GM12878 (cell line): ENCODE results near the gene SMARCD2. TPM values are rescaled to one million over a fixed set of nuclear protein-coding genes. Genes with fewer than 3 reads are reported as not detected.

Experiments
- ATAC-seq: fragments of 200-7000 bp; cut with Tn5 transposase; 3 replicates; pipeline ENCODE4 v1.9.1; 2020; ENCODE audit warnings: mild to moderate bottlenecking, moderate library complexity
- BruUV-seq: library from RNA; stranded (reverse); fragments of 400-500 nt; replicated peaks from 2 replicates; lab custom pipeline; 2021; lab: Mats Ljungman, UMichigan
- CTCF ChIA-PET: fragments of 300-600 bp; sonication (Branson Sonifier 250); formaldehyde crosslinking; extraction: SDS; loops from one replicate; lab custom pipeline; 2021; ENCODE audit warnings: inconsistent platforms; lab: Yijun Ruan, JAX
- POLR2A ChIA-PET: fragments of 350-600 bp; formaldehyde crosslinking; extraction: SDS; loops from one replicate; lab custom pipeline; 2021; ENCODE audit warnings: inconsistent platforms; lab: Charles Lee
- RAD21 ChIA-PET: fragments of 300-600 bp; sonication (Branson Sonifier 250); formaldehyde crosslinking; loops from one replicate; lab custom pipeline; 2023; ENCODE audit warnings: antibody characterized with exemption; ENCODE audit not compliant: unreplicated experiment; lab: Charles Lee
- SMC1A ChIA-PET: fragments of 300-600 bp; sonication (Branson Sonifier 250); formaldehyde crosslinking; loops from one replicate; lab custom pipeline; 2023; ENCODE audit not compliant: unreplicated experiment, uncharacterized antibody; lab: Charles Lee
- DNase-seq: peaks from one replicate; pipeline ENCODE4 v3.0.0-alpha.2; 2011; ENCODE audit warnings: low read depth, low spot score
- FAIRE-seq: peaks from 3 replicates; lab custom pipeline; 2011; peaks lifted over from hg19 to GRCh38; lab: Jason Lieb, UNC
- H2AFZ ChIP-seq: 2 replicates; pipeline ENCODE4 v1.6.0; 2011; ENCODE audit warnings: low read depth, low read length, control low read depth; ENCODE audit not compliant: control insufficient read depth
- H3K27ac ChIP-seq: 2 replicates; pipeline ENCODE4 v1.5.1; 2011; ENCODE audit warnings: control low read depth; ENCODE audit not compliant: control insufficient read depth, insufficient read depth
- H3K27me3 ChIP-seq, 2 experiments: replicated peaks in 1 of 2; 2 replicates each; pipeline versions ENCODE4 v1.6.0 to v1.6.1; 2011; ENCODE audit warnings: low read length in 1 of 2; ENCODE audit not compliant: control insufficient read depth in 2 of 2, insufficient read depth in 2 of 2
- H3K36me3 ChIP-seq, 2 experiments: 2 replicates each; pipeline ENCODE4 v1.5.1; 2011; ENCODE audit warnings: low read length in 1 of 2; ENCODE audit not compliant: control insufficient read depth in 2 of 2, insufficient read depth in 2 of 2
- H3K4me1 ChIP-seq: 2 replicates; pipeline ENCODE4 v1.6.1; 2011; ENCODE audit warnings: mild to moderate bottlenecking, low read length, moderate library complexity, mixed read lengths; ENCODE audit not compliant: control insufficient read depth, insufficient read depth
- H3K4me2 ChIP-seq: 2 replicates; pipeline ENCODE4 v1.6.0; 2011; ENCODE audit warnings: control low read depth; ENCODE audit not compliant: control insufficient read depth, insufficient read depth
- H3K4me3 ChIP-seq: fragments of 200-600 bp; sonication (generic); 2 replicates; pipeline ENCODE4 v1.5.1; 2016
- H3K79me2 ChIP-seq: 2 replicates; pipeline ENCODE4 v1.6.0; 2011; ENCODE audit warnings: low read length; ENCODE audit not compliant: control insufficient read depth, insufficient read depth
- H3K9ac ChIP-seq: 2 replicates; pipeline ENCODE4 v1.8.0; 2011; ENCODE audit warnings: low read length, control low read depth, mixed read lengths; ENCODE audit not compliant: control insufficient read depth, insufficient read depth
- H3K9me3 ChIP-seq: replicated peaks from 3 replicates; pipeline ENCODE4 v1.5.1; 2011; ENCODE audit warnings: mild to moderate bottlenecking, low read length; ENCODE audit not compliant: control insufficient read depth, insufficient read depth
- H4K20me1 ChIP-seq: 2 replicates; pipeline ENCODE4 v1.6.0; 2011; ENCODE audit not compliant: control insufficient read depth, insufficient read depth
- POLR2A ChIP-seq: IDR thresholded peaks from 2 replicates; pipeline ENCODE4 v1.6.1; 2011; ENCODE audit warnings: low read depth, mild to moderate bottlenecking, low read length
- ZBTB40 ChIP-seq: fragments of 450-650 bp; IDR thresholded peaks from 2 replicates; pipeline ENCODE4 v1.6.1; 2016; ENCODE audit warnings: mild to moderate bottlenecking, moderate library complexity, borderline replicate concordance
- WGBS: methylation state at CpG from one replicate; pipeline ENCODE4 v1.1.6; 2016; ENCODE audit warnings: low lambda C conversion rate; ENCODE audit not compliant: insufficient replicate concordance, insufficient coverage; ENCODE audit errors: missing lambda C conversion rate; 5-methylcytosine and 5-hydroxymethylcytosine counted together
- in situ Hi-C: fragments of 300-500 bp; cut with MboI; formaldehyde crosslinking; loops from 9 replicates; pipeline ENCODE4 v1.14.3; 2018; ENCODE audit warnings: mixed read lengths
- intact Hi-C: fragments of 100-400 bp; cut with micrococcal nuclease; formaldehyde crosslinking; loops from one replicate; pipeline ENCODE4 v1.14.2; 2022; ENCODE audit not compliant: unreplicated experiment
- polyA plus RNA-seq, 11 experiments: library from polyadenylated mRNA; depleted of rRNA in 4 of 11; unstranded in 6 of 11; stranded (reverse) in 5 of 11; fragments of >200 nt; fragmentation: Nextera tagmentation in 4 of 11; fragmentation: Illumina TruSeq in 1 of 11; extraction: Ambion mirVana in 4 of 11; extraction: Trizol in 1 of 11; gene quantifications; 1 replicate in 1 of 11; 2 replicates in 10 of 11; pipeline versions ENCODE4 v1.2.1 to v1.2.3, GENCODE V29; 2011 to 2016; ENCODE audit warnings: inconsistent platforms in 2 of 11, missing spikeins in 2 of 11, low read depth in 1 of 11
- total RNA-seq, 4 experiments: library from RNA; depleted of rRNA in 3 of 4; stranded (reverse); fragments of >200 nt in 3 of 4; fragmentation: Illumina TruSeq in 1 of 4; extraction: Trizol in 1 of 4; gene quantifications; 2 replicates each; pipeline versions ENCODE4 v1.2.1 to v1.2.3, GENCODE V29; 2013 to 2021

The SMARCD2 gene
- total and polyA plus RNA-seq, 10 of the 15 experiments (the other 5 are each of a cell fraction or from before 2014, with no cell fraction given): 2.4 to 111 (median 63.6) TPM

- WGBS: 95% methylated on average over 9 of the region's 9 CpGs
- SMC1A ChIA-PET: interaction anchor here (1.0 kb wide), 1 partner anchor 14 kb away, joined by 3 read pairs; no protein-coding TSS in a partner anchor
- intact Hi-C loops: no loop called here
These were observed 18.1 kb downstream of the SMARCD2 start for GRCh38 chr17:63824362-63824761.

More at GRCh38 chr17:63824362-63824761, 18.1 kb downstream of the SMARCD2 start:
- peaks cover 12% of the 10 kb centered on the region for H3K4me1 ChIP-seq
- H3K27ac ChIP-seq: no peak overlapping the region
- peaks cover 16 to 31% of the 10 kb centered on the region in 2 experiments for H3K36me3 ChIP-seq
- DNase-seq (no peak), FAIRE-seq (no peak), ATAC-seq (no peak)
- peaks cover 40% of the 10 kb centered on the region for H3K79me2 ChIP-seq
- in situ Hi-C loops: no loop called here
- TF ChIP-seq ZBTB40 (no peak), POLR2A (peak; percentile 39; the same call in 1 of the 2 replicates)
- BruUV-seq: no TSS peak
- no peak overlapping the region for H2AFZ ChIP-seq
- H3K4me2 ChIP-seq: peak overlapping the region; percentile 13; the same call in 1 of the 2 replicates
- RAD21 ChIA-PET: no interaction called here
- H3K9ac ChIP-seq: no peak overlapping the region
- no peak overlapping the region for H3K4me3 ChIP-seq
- no peaks in the 10 kb centered on the region; the same call in 1 of the 2 replicates for H4K20me1 ChIP-seq
- no peaks in the 10 kb centered on the region for H3K27me3 ChIP-seq
- POLR2A ChIA-PET: interaction anchor here (0.8 to 1.5 kb wide), 2 partner anchors 15 kb away, joined by 3 to 7 read pairs; no protein-coding TSS in a partner anchor
- CTCF ChIA-PET: interaction anchor here (1.6 kb wide), 1 partner anchor 11 kb away, joined by 8 read pairs; no protein-coding TSS in a partner anchor
- no peaks in the 10 kb centered on the region for H3K9me3 ChIP-seq
